Transverse colon (tissue), 4 donors: ENCODE data around the gene PAPOLA. TPM values are rescaled to one million over a fixed set of nuclear protein-coding genes. Genes with fewer than 3 reads are reported as not detected.
A peak's percentile ranks its signal among the peaks of the same experiment; 100 is the strongest.
"Not testable (repeated sequence)": the region's sequence is repeated elsewhere in the genome, so short reads cannot be mapped to it uniquely, and the experiment has no call there.

Experiments used
- DNase-seq: peaks from one replicate; pipeline ENCODE4 v3.0.0-alpha.2; 2019
- H3K27ac ChIP-seq, 4 donors: fragments of 200-600 bp; sonication (generic); 2 replicates each; pipeline ENCODE4 v1.5.1; 2016 to 2018; ENCODE audit warnings: inconsistent platforms in 4 of 4
- H3K27me3 ChIP-seq: fragments of 200-600 bp; sonication (generic); 2 replicates; pipeline ENCODE4 v1.5.1; 2017; ENCODE audit warnings: inconsistent platforms
- H3K36me3 ChIP-seq, 4 donors: fragments of 200-600 bp; sonication (generic); 2 replicates each; pipeline ENCODE4 v1.5.1; 2017 to 2019; ENCODE audit warnings: inconsistent platforms in 4 of 4
- H3K4me1 ChIP-seq, 4 donors: fragments of 200-600 bp; sonication (generic); 2 replicates each; pipeline ENCODE4 v1.5.1; 2017 to 2020; ENCODE audit warnings: inconsistent platforms in 4 of 4
- H3K4me3 ChIP-seq, 4 donors: fragments of 200-600 bp; sonication (generic); 1 replicate in 1 of 4; 2 replicates in 3 of 4; pipeline versions ENCODE4 v1.5.1 to v1.6.1; 2017 to 2019; ENCODE audit warnings: inconsistent platforms in 4 of 4
- H3K9me3 ChIP-seq, 2 donors: fragments of 200-600 bp; sonication (generic); 2 replicates each; pipeline ENCODE4 v1.5.1; 2017 to 2019; ENCODE audit warnings: inconsistent platforms in 2 of 2
- CTCF ChIP-seq, 5 experiments: fragments of 200-600 bp in 3 of 5; fragments of 450-650 bp in 2 of 5; sonication (generic) in 3 of 5; IDR thresholded peaks; 1 replicate in 2 of 5; 2 replicates in 3 of 5; pipeline ENCODE4 v1.5.1; 2016 to 2017; ENCODE audit warnings: antibody characterized with exemption in 5 of 5, inconsistent platforms in 3 of 5, mild to moderate bottlenecking in 2 of 5, moderate library complexity in 1 of 5
- EP300 ChIP-seq: sonication (generic); formaldehyde crosslinking; IDR thresholded peaks from one replicate; pipeline ENCODE4 v1.6.1; 2017; ENCODE audit warnings: antibody characterized with exemption, low read depth
- POLR2A ChIP-seq: fragments of 450-650 bp; IDR thresholded peaks from one replicate; pipeline ENCODE4 v1.6.1; 2016; ENCODE audit warnings: antibody characterized with exemption, mild to moderate bottlenecking, moderate library complexity
- POLR2AphosphoS5 ChIP-seq, 3 donors: sonication (generic); formaldehyde crosslinking; IDR thresholded peaks; one replicate each; pipeline ENCODE4 v1.6.1; 2016; ENCODE audit warnings: antibody characterized with exemption in 3 of 3
- whole genome bisulfite sequencing, 2 donors: methylation state at CpG; one replicate each; pipeline ENCODE4 v1.1.5; 2018; ENCODE audit warnings: low coverage in 1 of 2; 5-methylcytosine and 5-hydroxymethylcytosine counted together
- in situ Hi-C, 4 donors: fragments of 200-750 bp; cut with MboI; loops; one replicate each; pipeline versions ENCODE4 v1.15.0 to v1.15.1; 2017; ENCODE audit warnings: low sequenced_read_pairs in 3 of 4, low pct_ligation_motif_present in 1 of 4, low pct_unique_long_range_greater_than_20kb in 1 of 4
- intact Hi-C: fragments of 100-400 bp; cut with DNase I; formaldehyde crosslinking; loops from one replicate; pipeline ENCODE4 v1.15.1; 2023; ENCODE audit warnings: low total_unique reads
- total RNA-seq, 4 donors: library from RNA; depleted of rRNA; stranded (reverse); fragments of >200 nt; gene quantifications; one replicate each; pipeline ENCODE4 v1.1.0, GENCODE V29; 2016

PAPOLA gene
- total RNA-seq, 4 donors from 2014 or later, result 166 to 231 (median 193) TPM

- WGBS, 2 donors, result 37 to 40% methylated on average over 7 to 8 of the region's 8 CpGs
- peak; percentile 37 for DNase-seq
- H3K36me3 ChIP-seq, result no peaks in the 10 kb centered on the region
- intact Hi-C loops (no loop called here), in situ Hi-C loops (no loop called here)
- H3K4me1 ChIP-seq, result peaks cover 0 to 25% (median 11%) of the 10 kb centered on the region in 4 donors
- no peaks in the 10 kb centered on the region for H3K9me3 ChIP-seq
- H3K4me3 ChIP-seq, result no peak overlapping the region
- no peak for TF ChIP-seq EP300
- no peak for TF ChIP-seq POLR2A
- no peak for TF ChIP-seq CTCF (IDR thresholded peaks at IDR 0.05)
- peak in 1 of 3 donors; percentile 29 for TF ChIP-seq POLR2AphosphoS5 (IDR thresholded peaks at IDR 0.05)
- H3K27ac ChIP-seq, result peak overlapping the region; percentile 48 to 71 (median 61)
- H3K27me3 ChIP-seq, result no peaks in the 10 kb centered on the region
Observed at GRCh38 chr14:96461950-96462798, 40.0 kb upstream of the PAPOLA start.

DNA sequence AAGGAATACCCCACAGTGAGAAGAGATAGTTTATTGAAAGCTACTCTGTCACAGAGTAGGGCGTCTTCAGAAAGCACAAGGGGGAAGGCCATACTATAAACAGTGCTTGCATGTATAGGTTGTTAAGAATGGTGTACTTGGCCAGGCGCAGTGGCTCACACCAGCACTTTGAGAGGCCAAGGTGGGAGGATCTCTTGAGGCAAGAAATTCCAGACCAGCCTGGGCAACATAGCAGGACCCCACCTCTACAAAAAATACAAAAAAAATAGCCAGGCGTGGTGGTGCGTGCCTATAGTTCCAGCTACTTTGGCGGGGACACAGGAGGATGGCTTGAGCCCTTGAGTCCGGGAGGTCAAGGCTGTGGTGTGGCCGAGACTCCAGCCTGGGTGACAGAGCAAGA is 38.0 kb upstream of the PAPOLA start:
- H3K27ac ChIP-seq, result no peak overlapping the region

DNA sequence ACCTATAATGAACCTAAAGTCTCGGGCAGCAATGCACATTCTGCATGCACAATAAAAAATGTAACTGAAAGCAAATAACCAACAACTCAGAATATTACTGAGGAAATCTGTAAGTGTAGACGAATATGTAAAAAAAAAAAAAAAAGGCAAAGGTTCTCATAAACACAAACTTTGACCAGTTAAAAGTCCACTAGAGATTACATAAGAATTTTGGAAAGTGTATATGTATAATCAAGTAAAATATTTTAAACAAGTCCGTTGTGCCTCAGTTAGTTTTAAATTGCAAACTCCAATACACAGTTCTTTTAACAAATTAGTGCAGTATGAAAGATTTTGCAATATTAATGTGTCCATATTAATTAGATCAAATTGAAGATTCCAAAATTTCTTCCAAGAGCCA is 35.3 kb upstream of the PAPOLA start:
- Histone ChIP-seq H3K36me3 (no peaks in the 10 kb centered on the region), H3K9me3 (no peaks in the 10 kb centered on the region), H3K4me1 (peaks cover 0 to 16% (median 5%) of the 10 kb centered on the region in 4 donors), H3K27me3 (no peaks in the 10 kb centered on the region), H3K27ac (no peak overlapping the region), H3K4me3 (no peak overlapping the region)
- in situ Hi-C loops (no loop called here), intact Hi-C loops (no loop called here)
- 73 to 79% methylated on average over 2 to 3 of the region's 3 CpGs for WGBS, 2 donors
- no peak for TF ChIP-seq EP300
- no peak for TF ChIP-seq CTCF (IDR thresholded peaks at IDR 0.05)
- no peak for TF ChIP-seq POLR2AphosphoS5 (IDR thresholded peaks at IDR 0.05)
- TF ChIP-seq POLR2A, result no peak
- no peak for DNase-seq

More for the DNA sequence above, 38.0 kb upstream of the PAPOLA start:
- 89 to 90% methylated on average over 3 to 7 of the region's 7 CpGs for WGBS, 2 donors
- in situ Hi-C loops, result no loop called here
- Histone ChIP-seq H3K36me3 (no peaks in the 10 kb centered on the region), H3K4me3 (no peak overlapping the region), H3K4me1 (peaks cover 0 to 25% (median 11%) of the 10 kb centered on the region in 4 donors), H3K27me3 (no peaks in the 10 kb centered on the region), H3K9me3 (no peaks in the 10 kb centered on the region)
- TF ChIP-seq CTCF (IDR thresholded peaks at IDR 0.05), result no peak
- no peak for TF ChIP-seq EP300
- no peak for TF ChIP-seq POLR2AphosphoS5 (IDR thresholded peaks at IDR 0.05)
- TF ChIP-seq POLR2A, result no peak
- DNase-seq, result no peak
- intact Hi-C loops, result no loop called here

DNA sequence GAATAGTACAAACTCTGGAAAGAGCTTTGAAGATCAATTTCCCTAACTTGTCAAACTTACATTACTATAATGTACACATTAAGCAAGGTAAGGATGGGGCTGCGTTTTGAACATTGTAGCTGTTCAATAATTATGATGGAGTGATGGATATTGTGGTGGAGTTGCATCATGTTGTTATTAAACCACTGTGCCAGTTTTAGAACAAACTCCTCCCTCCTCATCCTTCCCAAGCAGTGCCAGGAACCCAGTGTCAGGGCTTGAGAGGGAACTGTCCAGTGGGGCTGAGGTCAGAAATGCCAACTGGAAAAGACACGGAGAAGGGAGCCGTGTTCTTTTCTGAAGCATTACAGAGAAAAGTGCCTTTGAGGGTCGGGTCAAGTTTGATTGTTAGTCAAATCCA is 31.9 kb upstream of the PAPOLA start:
- no peak for DNase-seq
- no peaks in the 10 kb centered on the region for H3K9me3 ChIP-seq
- no peak overlapping the region for H3K4me3 ChIP-seq
- in situ Hi-C loops (no loop called here), intact Hi-C loops (no loop called here)
- 33 to 62% methylated on average over 1 to 4 of the region's 4 CpGs for WGBS, 2 donors
- TF ChIP-seq POLR2A (no peak), POLR2AphosphoS5 (IDR thresholded peaks at IDR 0.05) (no peak), EP300 (no peak), CTCF (IDR thresholded peaks at IDR 0.05) (no peak)
- no peak overlapping the region for H3K27ac ChIP-seq
- H3K27me3 ChIP-seq, result no peaks in the 10 kb centered on the region
- no peaks in the 10 kb centered on the region for H3K4me1 ChIP-seq
- H3K36me3 ChIP-seq, result no peaks in the 10 kb centered on the region

DNA sequence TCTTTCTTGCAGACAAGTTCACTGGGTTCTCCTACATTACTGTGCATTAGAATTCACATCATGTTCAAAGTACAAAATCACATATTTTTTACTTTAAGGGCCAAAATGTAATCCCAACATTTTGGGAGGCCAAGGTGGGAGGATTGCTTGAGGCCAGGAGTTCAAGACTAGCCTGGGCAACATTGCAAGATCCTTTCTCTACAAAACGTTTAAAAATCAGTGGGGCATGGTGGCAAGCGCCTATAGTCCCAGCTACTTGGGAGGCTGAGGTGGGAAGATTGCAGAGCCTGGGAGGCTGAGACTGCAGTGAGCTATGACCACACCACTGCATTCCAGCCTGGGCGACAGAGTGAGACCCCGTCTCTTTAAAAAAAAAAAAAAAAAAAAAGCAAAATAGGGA is 31.2 kb upstream of the PAPOLA start:
- H3K9me3 ChIP-seq, DNase-seq, in situ Hi-C loops, H3K4me1 ChIP-seq, H3K36me3 ChIP-seq, H3K27ac ChIP-seq, H3K27me3 ChIP-seq, intact Hi-C loops, H3K4me3 ChIP-seq: not testable (repeated sequence)
- 93% methylated on average over 4 of the region's 4 CpGs; no CpG with 5 or more reads in 1 of the 2 donors for WGBS, 2 donors
